Testis (tissue), 2 donors: ENCODE data around the gene DLG2.

Experiments
- CTCF ChIP-seq, 3 experiments: fragments of 450-650 bp in 2 of 3; fragments of 200-600 bp in 1 of 3; sonication (generic) in 1 of 3; IDR thresholded peaks; one replicate each; pipeline ENCODE4 v1.5.1; 2016 to 2019; ENCODE audit warnings: antibody characterized with exemption in 3 of 3, mild to moderate bottlenecking in 2 of 3, moderate library complexity in 1 of 3
- POLR2A ChIP-seq: fragments of 450-650 bp; IDR thresholded peaks from one replicate; pipeline ENCODE4 v1.6.1; 2017; ENCODE audit warnings: antibody characterized with exemption, mild to moderate bottlenecking, moderate library complexity

GRCh38 chr11:85647078-85647477 lies 19.9 kb upstream of the DLG2 start:
- TF ChIP-seq CTCF (IDR thresholded peaks at IDR 0.05) = no peak
- no peak for TF ChIP-seq POLR2A
